Endodermal cell (in vitro differentiated cells): Measurements from ENCODE around the gene MASP1. TPM values are rescaled to one million over a fixed set of nuclear protein-coding genes. Genes with fewer than 3 reads are reported as not detected.

ENCODE experiments used
- DNase-seq: peaks from one replicate; pipeline ENCODE4 v3.0.0-alpha.2; 2017
- H3K27ac ChIP-seq: 2 replicates; pipeline ENCODE4 v1.5.1; 2013; ENCODE audit warnings: mild to moderate bottlenecking, low read depth, low read length, moderate library complexity
- H3K27me3 ChIP-seq: 2 replicates; pipeline ENCODE4 v1.6.1; 2013; ENCODE audit warnings: mild to moderate bottlenecking, low read length, moderate library complexity; ENCODE audit not compliant: insufficient read depth, control insufficient read depth, poor library complexity, severe bottlenecking
- H3K36me3 ChIP-seq: 2 replicates; pipeline ENCODE4 v1.7.0; 2013; ENCODE audit warnings: mild to moderate bottlenecking, low read length, moderate library complexity; ENCODE audit not compliant: control insufficient read depth, insufficient read depth
- H3K4me1 ChIP-seq: one replicate; pipeline ENCODE4 v1.7.0; 2013; ENCODE audit warnings: low read length; ENCODE audit not compliant: control insufficient read depth, insufficient read depth
- H3K4me3 ChIP-seq: 2 replicates; pipeline ENCODE4 v1.5.1; 2013; ENCODE audit warnings: mild to moderate bottlenecking, low read length, moderate library complexity
- H3K9ac ChIP-seq: 2 replicates; pipeline ENCODE4 v1.6.1; 2013; ENCODE audit warnings: mild to moderate bottlenecking, low read length, moderate library complexity; ENCODE audit not compliant: poor library complexity, severe bottlenecking; ENCODE audit errors: extremely low read depth
- H3K9me3 ChIP-seq: 2 replicates; pipeline ENCODE4 v1.6.1; 2013; ENCODE audit warnings: mild to moderate bottlenecking, low read length, moderate library complexity; ENCODE audit not compliant: control insufficient read depth
- H3K27ac Mint-ChIP-seq: 2 replicates; pipeline ENCODE4 v1.8.0; 2020; ENCODE audit warnings: mixed read lengths
- H3K27me3 Mint-ChIP-seq: 2 replicates; pipeline ENCODE4 v1.8.0; 2021; ENCODE audit warnings: mild to moderate bottlenecking, mixed read lengths; ENCODE audit not compliant: insufficient read depth
- H3K36me3 Mint-ChIP-seq: 2 replicates; pipeline ENCODE4 v1.8.0; 2020; ENCODE audit warnings: low read depth, mixed read lengths
- H3K4me1 Mint-ChIP-seq: 2 replicates; pipeline ENCODE4 v1.8.0; 2020; ENCODE audit warnings: mixed read lengths
- H3K4me3 Mint-ChIP-seq: 2 replicates; pipeline ENCODE4 v1.8.0; 2020; ENCODE audit warnings: mild to moderate bottlenecking, moderate library complexity, mixed read lengths
- H3K9me3 Mint-ChIP-seq: 2 replicates; pipeline ENCODE4 v1.8.0; 2020; ENCODE audit warnings: mild to moderate bottlenecking, mixed read lengths
- CTCF ChIP-seq: fragments of 200-600 bp; sonication (generic); conservative IDR thresholded peaks from 2 replicates; pipeline ENCODE4 v1.5.0; 2021; ENCODE audit warnings: antibody characterized with exemption, mild to moderate bottlenecking
- WGBS, 2 experiments: methylation state at CpG; one replicate each; pipeline versions ENCODE4 v1.1.5 to v1.1.7; 2013; ENCODE audit warnings: missing lambda C conversion rate in 2 of 2, mixed read lengths in 1 of 2; ENCODE audit not compliant: insufficient coverage in 1 of 2, insufficient read length in 1 of 2; 5-methylcytosine and 5-hydroxymethylcytosine counted together
- total RNA-seq, 2 donors: library from RNA; stranded (reverse); fragmentation: NEBNext Ultra II Directional in 1 of 2; extraction: Animal tissue kit (Norgen Biotek cat#: 25700) in 1 of 2; gene quantifications; 2 replicates in 1 of 2; 3 replicates in 1 of 2; pipeline ENCODE4 v1.2.1, GENCODE V29; 2021

The MASP1 gene
- total RNA-seq, 2 donors from 2014 or later = 0.09 to 0.57 TPM

- no peak overlapping the region for H3K27ac ChIP-seq
These were observed 30.2 kb upstream of the MASP1 start for GRCh38 chr3:187321766-187322165.

GRCh38 chr3:187319699-187320302 is 28.3 kb upstream of the MASP1 start:
- Histone ChIP-seq H3K27me3 (peaks cover 21% of the 10 kb centered on the region), H3K9me3 (no peaks in the 10 kb centered on the region), H3K4me1 (peaks cover 7% of the 10 kb centered on the region), H3K9ac (no peak overlapping the region), H3K4me3 (no peak overlapping the region), H3K27ac (no peak overlapping the region), H3K36me3 (no peaks in the 10 kb centered on the region)
- peak; percentile 95 for DNase-seq
- peak; percentile 97 for TF ChIP-seq CTCF
- Mint-ChIP-seq H3K27me3 (peaks cover 28% of the 10 kb centered on the region), H3K4me3 (no peak overlapping the region), H3K27ac (no peak overlapping the region), H3K36me3 (no peaks in the 10 kb centered on the region), H3K4me1 (peaks cover 17% of the 10 kb centered on the region), H3K9me3 (no peaks in the 10 kb centered on the region)
- WGBS, 2 experiments = 38 to 39% methylated on average over 3 to 6 of the region's 7 CpGs

More at GRCh38 chr3:187321766-187322165, 30.2 kb upstream of the MASP1 start:
- no peaks in the 10 kb centered on the region for H3K36me3 ChIP-seq
- H3K4me1 ChIP-seq = peaks cover 7% of the 10 kb centered on the region
- Mint-ChIP-seq H3K4me1 (peaks cover 17% of the 10 kb centered on the region), H3K27ac (no peak overlapping the region), H3K36me3 (no peaks in the 10 kb centered on the region), H3K27me3 (peaks cover 12% of the 10 kb centered on the region), H3K4me3 (no peak overlapping the region), H3K9me3 (no peaks in the 10 kb centered on the region)
- no peaks in the 10 kb centered on the region for H3K9me3 ChIP-seq
- peaks cover 1% of the 10 kb centered on the region for H3K27me3 ChIP-seq
- 89 to 93% methylated on average over 1 of the region's 1 CpG for WGBS, 2 experiments
- TF ChIP-seq CTCF = no peak
- H3K9ac ChIP-seq = no peak overlapping the region
- H3K4me3 ChIP-seq = no peak overlapping the region
- DNase-seq = no peak

GRCh38 chr3:187318819-187319616 is 27.5 kb upstream of the MASP1 start:
- TF ChIP-seq CTCF = peak; percentile 96
- H3K36me3 Mint-ChIP-seq = no peaks in the 10 kb centered on the region
- H3K4me3 ChIP-seq = no peak overlapping the region
- no peaks in the 10 kb centered on the region for H3K9me3 ChIP-seq
- 22 to 45% methylated on average over 8 to 13 of the region's 13 CpGs for WGBS, 2 experiments
- DNase-seq = peak; percentile 78
- H3K4me1 ChIP-seq = peaks cover 7% of the 10 kb centered on the region
- no peak overlapping the region for H3K27ac Mint-ChIP-seq
- H3K27me3 Mint-ChIP-seq = peaks cover 32% of the 10 kb centered on the region
- H3K36me3 ChIP-seq = no peaks in the 10 kb centered on the region
- no peak overlapping the region for H3K4me3 Mint-ChIP-seq
- peaks cover 17% of the 10 kb centered on the region for H3K4me1 Mint-ChIP-seq
- H3K27ac ChIP-seq = no peak overlapping the region
- H3K9ac ChIP-seq = no peak overlapping the region
- no peaks in the 10 kb centered on the region for H3K9me3 Mint-ChIP-seq
- H3K27me3 ChIP-seq = peaks cover 29% of the 10 kb centered on the region
